Putamen (tissue), 1 donor: Measurements from ENCODE around the gene RPTOR.
A peak's percentile ranks its signal among the peaks of the same experiment; 100 is the strongest.

Source experiments
- DNase-seq: peaks from one replicate; pipeline ENCODE4 v3.0.0-alpha.2; 2016; ENCODE audit warnings: low spot score

RPTOR gene

GRCh38 chr17:80916246-80916645 is 371.6 kb downstream of the RPTOR start:
- no peak for DNase-seq

DNA sequence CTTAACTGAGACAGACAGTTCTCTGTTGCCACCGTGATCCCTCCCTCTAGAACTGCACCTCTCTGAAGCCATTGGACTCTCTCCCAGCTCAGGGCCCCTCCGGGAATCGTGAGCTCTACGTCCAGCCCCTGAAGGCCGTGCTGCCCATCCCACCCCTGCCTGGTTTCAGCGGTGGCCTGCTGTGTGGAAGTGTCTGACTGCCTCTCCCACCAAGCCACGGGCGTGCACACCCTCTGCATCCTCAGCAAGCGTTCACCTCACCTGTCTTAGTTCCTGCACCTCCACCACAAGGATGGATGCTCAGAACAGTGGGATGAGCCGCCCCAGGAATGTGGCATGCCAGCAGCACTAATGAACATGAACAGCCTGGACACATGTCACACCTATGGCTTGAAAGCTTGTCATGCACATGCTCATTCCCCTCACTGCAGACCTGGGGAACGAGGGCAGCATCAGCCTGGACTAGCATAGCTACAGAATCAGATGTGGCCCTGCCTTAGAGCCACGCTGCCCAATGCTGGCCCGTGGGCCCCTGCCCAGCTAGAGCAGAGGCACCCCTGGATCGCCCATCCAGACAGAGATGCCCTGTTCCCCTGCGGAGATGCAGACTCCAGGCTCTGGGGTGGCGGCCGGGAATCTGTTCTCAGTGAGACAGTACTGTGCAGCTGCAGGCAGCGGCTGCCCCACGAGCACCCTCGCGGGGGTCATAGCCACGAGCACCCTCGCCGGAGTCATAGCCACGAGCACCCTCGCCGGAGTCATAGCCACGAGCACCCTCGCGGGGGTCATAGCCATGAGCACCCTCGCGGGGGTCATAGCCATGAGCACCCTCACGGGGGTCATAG is 373.3 kb downstream of the RPTOR start:
- DNase-seq: no peak

DNA sequence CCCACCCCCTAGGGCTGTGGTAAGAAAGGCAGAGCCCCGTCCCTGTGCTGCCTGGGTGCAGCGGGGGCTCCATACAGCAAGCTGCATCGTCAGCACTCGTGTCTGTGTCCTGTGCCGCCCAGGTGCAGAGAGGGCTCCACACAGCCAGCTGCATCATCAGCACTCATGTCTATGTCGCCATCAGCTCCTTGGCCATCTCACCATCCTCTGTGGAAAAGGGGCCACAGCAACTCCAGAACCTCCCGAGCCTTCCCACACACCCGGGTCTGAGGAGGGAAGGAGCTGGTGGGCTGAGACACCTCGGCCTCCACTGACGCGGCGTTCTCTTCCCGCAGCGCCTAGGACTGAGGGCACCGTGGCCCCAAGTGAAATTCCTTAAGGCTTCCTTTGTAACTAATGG is 374.1 kb downstream of the RPTOR start:
- no peak for DNase-seq

DNA sequence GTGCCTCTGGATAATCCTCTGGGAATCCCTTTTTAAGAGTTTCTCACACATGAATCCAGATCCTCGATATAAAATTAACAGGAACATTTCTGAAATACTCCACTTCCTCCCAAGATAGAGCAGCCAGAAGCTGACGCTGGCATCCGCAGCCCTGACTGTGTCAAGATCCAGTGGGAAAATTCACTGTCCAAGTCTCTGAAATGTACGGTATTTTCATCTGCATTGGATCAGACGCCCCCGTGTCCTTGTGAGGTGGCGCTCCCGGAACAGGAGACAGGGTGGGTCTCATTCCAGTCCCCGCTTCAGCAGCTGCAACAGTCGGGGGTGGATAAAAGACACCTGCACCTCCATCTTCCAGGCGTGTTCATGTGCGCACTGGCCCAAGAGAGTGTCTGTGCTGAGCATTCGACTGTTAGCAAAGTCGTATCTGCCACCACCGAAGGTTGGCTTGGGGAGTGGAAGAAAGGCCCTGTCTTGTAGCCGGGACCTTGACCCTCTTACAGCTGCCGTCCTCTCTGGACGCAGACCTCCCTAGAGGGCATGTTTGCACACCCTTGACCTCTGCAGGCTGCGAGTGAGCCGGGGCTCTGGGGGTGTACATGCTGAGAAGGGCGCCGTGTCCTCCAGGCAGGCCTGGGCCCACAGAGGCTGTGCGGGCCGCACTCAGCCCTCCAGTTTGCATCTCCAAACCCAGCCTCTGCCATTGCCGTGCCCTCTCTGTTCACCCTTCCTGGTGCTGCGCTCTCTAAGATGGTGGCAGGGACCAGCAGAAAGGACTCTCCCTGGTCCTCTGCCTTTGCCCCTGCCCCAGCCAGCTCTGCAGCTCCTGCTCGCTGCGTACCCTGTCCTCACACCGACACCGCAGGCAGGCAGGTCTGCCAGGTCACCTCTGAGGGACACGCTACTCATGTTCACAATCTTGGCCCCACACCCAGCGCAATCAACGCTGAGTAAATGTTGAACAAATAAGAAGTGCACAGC is 375.0 kb downstream of the RPTOR start:
- DNase-seq: no peak

GRCh38 chr17:80920441-80920840 is 375.8 kb downstream of the RPTOR start:
- peak; percentile 76 for DNase-seq

DNA sequence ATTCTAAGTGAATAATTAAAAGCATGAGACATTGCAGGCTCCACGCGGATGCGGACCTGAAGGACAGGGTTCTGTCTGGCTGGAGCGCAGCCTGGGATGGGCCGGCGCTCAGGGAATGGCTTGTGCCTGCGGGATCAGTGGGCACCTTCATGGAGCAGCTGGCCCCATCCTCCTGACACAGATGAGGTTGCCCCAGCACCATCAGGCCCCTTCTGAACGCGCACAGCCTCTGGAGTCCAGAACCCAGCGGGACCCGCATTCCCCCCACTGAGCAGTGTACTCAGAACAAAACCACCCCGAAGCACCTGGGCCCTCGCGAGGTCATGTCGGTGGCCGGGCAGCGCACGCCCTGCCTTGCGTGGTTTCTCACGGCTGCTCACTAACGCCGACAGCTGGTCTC is 376.5 kb downstream of the RPTOR start:
- no peak for DNase-seq

DNA sequence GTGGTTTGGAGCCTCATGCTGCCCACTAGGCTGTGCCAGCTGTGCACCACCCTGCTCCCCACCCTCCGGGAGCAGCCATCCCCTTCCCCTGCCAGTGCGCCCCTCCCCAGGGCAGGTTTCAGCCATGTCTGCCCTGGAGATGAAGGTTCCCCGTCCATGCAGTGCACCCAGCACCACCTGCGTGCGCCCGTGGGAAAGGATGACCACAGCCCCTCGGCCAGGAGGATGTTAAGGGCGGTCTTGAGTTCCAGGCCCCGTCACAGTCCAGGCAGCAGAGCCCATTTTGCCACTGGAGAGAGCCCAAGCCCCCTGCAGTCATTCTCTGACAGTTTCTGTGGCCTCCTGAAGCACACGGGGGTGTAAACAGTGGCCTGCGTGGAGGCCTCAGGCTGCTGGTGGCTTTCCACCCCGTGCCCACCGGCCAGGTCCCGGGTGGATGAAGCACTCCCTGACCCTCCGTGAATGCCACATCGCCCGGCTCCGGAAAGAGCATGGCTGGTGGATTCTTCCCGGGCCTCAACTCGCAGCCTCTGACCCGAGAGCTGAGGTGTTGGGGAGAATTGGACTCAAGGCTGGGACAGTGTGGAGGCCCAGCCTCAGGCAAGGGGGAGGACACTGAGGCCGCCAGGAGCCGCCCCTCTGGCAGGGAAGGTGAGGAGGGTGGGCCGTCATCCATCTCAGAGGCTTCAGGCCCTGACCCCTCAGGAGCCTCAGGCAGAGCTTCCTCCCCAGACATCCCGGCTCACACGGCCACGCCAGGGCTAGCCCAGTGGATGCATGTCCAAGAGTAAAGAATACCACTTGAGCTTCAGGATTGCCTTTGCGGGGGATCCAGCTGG is 377.3 kb downstream of the RPTOR start:
- no peak for DNase-seq

GRCh38 chr17:80922580-80923160 is 378.0 kb downstream of the RPTOR start:
- DNase-seq: no peak

GRCh38 chr17:80923211-80924110 is 378.8 kb downstream of the RPTOR start:
- no peak for DNase-seq

- DNase-seq: no peak
These were observed 379.6 kb downstream of the RPTOR start for GRCh38 chr17:80924111-80924806.

DNA sequence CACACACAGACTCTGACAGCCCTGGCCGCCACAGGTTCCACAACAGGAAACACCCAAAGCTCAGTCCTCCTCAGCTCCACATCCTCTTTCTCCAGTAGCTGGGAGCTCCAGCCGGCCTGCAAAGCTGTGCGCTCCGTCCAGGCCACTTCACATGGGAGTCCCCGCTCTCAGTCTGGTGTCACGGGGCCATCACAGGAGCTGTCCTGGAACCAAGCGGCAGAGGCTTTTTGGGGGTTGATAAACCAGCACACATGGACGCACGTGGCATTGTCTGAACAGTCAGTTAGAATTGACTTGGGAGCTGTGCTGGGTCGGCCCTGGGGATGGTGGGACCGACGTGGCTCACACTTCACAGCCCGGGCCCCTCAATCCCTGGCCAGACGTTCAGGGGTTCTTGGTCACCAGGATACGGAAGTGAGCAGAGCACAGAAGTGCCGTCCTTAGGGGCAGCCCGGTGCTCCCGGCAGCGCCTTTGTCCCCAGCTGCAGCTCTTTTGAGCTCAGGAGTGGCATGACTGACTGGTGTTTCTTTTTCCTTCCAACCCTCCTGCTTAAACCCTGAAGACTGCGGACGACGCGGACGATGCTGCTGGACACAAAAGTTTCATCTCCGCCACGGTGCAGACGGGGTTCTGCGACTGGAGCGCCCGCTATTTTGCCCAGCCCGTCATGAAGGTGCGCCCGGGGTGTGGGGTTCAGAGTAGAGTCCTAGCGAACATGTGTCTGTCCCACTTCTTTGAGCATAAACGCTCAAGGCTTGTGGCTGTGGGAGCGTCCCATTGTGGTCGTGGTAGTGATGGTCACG is 380.4 kb downstream of the RPTOR start:
- DNase-seq: no peak

GRCh38 chr17:80925688-80926335 is 381.2 kb downstream of the RPTOR start:
- DNase-seq: no peak

DNA sequence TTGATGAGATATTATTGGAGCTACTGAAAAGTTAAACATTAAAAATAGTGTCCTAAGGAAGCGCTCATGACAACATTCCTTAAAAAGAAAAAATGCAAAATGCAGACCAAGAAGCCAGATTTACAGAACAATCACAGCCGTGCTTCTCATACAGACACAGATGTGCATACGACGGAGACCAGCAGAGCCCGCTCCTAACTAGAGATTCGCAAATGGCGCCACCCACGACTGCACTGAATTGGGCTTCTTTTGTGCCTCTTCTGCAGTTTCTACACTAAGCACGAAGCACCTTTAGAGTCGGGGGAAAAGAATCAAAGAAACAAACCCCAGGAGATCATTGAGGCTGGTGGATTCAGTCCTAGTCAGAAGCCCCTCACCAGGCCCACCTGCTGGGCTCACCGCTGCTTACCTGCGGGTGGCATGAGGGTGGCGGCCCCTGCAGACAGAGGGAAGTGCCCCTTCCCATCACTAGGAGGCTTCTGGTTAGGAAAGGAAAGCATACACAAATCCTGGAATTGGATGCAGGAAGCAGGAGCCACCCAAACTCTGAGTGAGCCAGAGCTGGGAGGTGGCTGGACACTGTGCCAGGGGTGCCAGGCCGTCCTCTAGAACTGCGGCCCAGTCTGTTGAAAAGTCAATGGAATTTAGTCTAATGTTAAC is 382.1 kb downstream of the RPTOR start:
- DNase-seq: no peak

DNA sequence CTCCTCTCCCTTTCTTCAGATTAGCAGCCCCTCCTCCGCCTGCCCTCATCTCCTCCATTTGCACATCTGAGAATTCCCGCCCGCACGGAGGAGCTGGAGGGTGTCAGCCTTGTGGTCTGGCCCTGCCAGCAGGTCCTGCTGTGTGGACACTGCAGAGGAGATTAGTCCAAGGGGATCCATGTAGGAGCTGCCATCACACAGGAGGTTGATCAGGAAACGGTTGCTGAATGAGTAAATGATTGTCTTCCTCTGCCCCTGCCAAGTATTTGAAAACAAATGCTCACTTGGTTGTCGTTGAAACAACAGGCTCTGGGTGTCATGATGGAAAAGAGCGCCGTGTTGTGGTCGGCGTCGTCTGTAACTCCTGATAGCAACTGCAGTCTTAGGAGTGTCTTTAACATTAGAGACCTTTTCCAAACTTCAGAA is 383.2 kb downstream of the RPTOR start:
- no peak for DNase-seq

DNA sequence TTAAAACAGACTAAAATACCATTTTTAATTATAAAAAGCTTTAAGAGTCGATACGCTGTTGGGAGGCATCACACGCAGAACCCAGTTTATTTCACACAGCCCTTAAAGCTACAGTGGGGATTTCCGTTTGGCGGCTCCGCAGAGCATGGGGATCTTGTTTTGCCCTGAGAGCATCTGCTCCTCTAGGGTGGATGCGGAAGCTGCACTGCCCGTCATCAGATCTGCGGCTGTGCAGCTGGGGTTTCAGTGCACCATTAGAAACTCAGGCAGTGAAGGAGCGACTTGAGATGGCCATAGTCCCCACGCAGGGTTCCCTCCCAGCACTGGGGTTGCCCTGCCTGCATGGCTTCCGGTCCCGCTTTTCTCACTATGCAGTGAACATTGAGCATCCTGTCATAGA is 384.8 kb downstream of the RPTOR start:
- no peak for DNase-seq

DNA sequence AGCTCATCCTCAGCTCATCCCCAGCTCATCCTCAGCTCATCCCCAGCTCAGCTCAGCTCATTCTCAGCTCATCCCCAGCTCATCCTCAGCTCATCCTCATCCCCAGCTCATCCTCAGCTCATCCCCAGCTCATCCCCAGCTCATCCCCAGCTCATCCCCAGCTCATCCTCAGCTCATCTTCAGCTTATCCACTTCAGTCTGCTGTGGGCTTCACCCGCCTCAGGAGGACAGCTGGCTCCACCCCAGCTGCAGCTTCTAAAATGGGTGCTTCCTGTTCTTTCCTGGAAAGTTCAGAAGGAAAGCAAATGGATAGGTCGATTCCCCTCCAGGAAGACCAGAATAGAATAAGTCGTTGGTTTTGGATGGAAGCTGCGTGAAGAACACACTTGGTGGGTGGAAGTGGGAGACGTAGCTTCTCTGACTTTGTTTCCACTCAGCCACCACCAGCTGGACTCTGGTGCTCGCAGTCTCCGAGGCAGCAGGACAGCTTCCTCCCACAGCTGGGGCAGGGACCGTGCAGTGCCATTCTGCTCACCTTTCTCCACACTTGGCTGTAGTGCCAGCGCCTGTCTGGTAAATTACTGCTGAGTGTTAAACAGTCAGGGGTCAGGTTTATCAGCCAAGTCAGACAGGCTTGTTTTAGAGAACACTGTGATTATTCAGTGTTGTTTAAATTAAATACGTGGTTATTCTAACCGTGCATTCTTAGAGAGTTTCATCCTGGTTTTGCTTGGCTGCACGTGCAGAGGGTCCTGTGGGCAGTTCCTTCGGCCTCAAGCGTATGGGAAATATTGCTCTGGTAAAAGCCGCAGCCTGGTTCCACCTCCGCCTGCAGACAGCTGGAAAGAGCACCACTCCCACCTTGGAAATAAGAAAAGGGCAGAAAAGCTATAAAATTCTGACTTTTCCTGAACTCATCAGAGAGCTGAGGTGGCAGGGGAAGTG is 386.0 kb downstream of the RPTOR start:
- DNase-seq: no peak
